IPS-NIHi11 (cell line): ENCODE measurements around the gene WDFY4.

Source experiments
- DNase-seq: peaks from one replicate; pipeline ENCODE4 v3.0.0; 2012; ENCODE audit warnings: mixed read lengths, low spot score

The WDFY4 gene

DNA sequence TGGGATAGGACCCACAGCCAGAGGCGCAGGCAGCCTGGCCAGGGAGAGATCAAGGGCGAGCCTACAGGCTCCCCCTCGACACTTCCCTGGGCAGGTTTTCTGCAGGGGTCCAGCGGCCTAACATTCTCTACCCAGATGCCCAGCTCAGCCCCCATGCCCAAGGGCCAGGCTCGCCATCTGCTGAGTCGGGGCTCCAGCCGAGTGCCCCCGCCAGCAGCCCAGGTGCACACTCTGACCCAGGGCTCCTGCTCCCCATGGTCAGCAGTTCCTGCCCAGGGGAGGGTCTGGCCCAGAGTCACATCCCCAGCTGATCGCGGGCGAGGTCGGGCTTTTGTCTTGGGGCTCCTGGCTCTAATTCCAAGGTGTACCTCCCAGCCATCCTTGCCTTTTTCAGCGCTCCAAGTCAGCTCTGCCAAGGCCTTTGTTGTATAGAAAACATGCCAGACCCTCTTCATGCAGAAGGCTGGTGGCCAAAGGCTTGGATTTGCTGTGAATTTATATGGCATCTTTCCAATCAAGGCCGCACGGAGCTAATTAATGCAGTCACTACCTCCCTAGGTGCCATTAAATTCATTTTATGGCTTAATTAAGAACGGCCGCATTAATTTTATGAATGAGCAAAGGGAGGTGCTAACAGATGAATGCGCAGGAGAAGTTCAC lies 134.3 kb downstream of the WDFY4 start:
- no peak for DNase-seq

DNA sequence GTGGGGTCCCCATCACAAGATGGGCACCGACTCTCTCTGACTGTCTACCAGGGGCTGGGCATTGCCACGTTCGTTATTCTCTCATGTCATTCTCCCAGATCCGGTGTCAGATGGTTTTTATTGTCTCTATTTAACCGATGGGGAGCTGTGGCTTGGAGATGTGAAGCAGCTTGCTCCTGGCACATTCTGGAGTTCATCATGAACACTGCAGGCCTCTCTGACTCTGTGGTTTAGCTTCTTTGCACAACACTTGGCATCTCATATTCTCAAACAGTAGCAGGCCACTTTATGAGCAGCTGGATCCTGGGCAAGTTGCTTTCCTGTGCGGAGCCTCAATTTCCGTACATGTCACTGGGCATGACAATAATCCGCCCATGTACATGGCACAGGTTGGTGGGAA lies 135.1 kb downstream of the WDFY4 start:
- no peak for DNase-seq

DNA sequence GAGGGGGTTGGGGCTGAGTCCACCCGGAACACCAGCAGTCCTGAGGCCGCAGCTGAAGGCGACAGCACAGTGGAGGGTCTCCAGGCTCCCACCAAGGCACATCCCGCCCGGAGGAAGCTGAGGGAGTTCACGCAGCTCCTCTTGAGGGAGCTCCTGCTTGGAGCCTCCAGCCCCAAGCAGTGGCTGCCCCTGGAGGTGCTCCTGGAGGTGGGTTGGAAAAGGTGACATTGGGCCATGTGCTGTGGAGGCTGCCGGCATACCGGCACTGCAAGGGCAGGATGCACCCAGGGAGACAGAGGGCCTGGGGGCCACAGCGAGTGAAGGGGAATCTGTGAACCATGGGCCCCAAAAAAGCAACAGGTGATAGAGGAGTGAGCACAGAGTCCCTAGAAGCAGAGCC lies 135.6 kb downstream of the WDFY4 start:
- DNase-seq, result no peak

DNA sequence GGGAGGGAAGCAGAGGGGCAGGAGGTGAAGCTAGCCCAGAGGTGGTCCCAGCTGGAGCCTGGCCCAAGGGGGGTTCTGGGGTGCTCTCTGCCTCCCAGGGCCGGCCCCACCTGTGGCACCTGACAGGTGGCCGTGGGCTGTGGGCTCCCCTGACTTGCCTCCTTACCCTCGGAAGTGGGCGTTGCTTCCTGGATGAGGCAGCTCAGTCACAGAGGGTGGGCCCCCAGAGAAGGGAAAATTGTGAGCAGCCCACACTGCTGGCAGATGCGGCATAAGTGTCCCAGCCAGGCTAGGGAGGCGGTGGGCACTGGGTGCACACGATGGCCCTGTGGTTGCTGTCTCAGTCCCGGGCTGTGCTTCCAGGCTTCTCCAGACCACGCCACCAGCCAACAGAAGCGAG lies 136.0 kb downstream of the WDFY4 start:
- no peak for DNase-seq

DNA sequence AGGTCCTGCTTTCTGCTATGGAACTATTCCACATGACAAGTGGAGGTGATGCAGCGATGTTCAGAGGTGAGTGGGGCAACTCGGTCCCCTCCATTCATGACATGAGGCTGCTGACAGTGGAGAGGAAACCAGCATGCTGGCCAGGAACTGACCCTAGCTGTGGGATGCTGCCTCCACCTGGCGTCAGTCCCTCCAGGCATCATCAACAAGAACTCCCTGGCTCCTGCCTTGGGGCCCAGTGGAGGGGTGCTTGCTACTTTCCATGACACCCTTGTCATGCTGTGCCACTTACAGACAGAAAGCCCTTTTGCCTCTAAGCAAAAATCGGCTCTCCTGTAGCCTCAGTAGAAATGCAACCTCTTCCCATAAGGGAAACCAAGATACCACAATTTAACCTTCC lies 136.4 kb downstream of the WDFY4 start:
- no peak for DNase-seq

- DNase-seq, result no peak
These were observed 137.0 kb downstream of the WDFY4 start for GRCh38 chr10:48821692-48822091.

DNA sequence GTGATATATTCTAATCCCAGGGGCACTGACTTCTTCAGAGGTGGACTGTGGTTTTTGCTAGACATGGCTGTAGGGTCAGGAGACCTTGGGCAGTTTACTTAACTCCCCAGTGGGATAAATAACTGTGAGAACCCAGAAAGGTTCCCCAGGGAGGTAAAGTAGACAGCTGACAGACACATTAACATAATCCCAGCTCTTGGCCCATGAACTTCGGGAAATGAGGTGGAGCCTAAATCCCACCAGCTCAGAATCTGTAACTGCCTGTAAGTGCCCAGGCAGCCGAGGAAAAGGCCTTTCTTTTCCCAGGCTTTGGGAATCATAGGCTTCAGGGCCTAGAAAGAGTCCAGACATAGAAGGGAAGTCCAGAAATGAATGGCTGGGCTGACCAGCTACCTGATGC lies 149.0 kb downstream of the WDFY4 start:
- DNase-seq, result no peak

GRCh38 chr10:48834189-48834965 lies 149.7 kb downstream of the WDFY4 start:
- no peak for DNase-seq

DNA sequence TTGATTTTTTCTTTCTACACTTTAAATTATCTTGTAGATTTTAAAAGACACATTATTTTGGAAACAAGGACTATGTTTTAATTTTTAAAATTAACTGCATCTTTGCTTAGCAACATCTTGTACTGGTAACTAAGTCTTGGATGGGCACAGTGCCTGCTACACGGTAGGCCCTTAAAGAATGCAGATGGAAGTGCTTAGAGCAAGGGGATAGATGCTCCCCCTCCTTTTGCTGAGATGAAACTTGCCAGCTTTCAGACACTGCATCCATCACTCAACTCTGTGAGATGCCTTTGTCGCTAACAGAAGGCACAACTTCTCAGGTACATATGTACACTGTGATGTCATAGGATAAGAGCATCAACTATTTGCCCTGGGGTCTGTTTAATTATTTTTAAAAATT lies 151.1 kb downstream of the WDFY4 start:
- DNase-seq, result no peak

DNA sequence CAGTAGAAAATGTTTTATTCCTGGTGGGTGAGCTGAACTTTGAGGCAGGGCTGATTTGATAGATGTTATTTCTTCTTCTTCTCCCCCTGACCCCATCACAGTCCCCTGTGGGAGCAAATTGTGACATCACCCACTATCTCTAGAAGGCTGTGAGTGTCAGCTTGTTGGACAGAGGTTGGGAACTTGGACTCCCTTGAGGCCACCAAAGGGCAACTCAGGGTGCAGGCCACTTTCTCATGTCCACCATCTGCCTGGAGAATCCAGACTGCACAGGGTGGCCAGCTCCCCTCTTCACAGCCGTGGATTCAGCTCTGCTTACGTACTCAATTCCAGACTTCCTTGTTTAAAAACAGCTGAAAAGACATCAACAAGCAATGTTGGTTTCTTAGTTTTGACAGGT lies 151.9 kb downstream of the WDFY4 start:
- DNase-seq, result no peak

GRCh38 chr10:48838834-48839233 lies 154.2 kb downstream of the WDFY4 start:
- no peak for DNase-seq

- DNase-seq, result no peak
These were observed 155.4 kb downstream of the WDFY4 start for GRCh38 chr10:48839809-48840679.

- DNase-seq, result no peak
These were observed 157.6 kb downstream of the WDFY4 start for GRCh38 chr10:48842231-48842630.

DNA sequence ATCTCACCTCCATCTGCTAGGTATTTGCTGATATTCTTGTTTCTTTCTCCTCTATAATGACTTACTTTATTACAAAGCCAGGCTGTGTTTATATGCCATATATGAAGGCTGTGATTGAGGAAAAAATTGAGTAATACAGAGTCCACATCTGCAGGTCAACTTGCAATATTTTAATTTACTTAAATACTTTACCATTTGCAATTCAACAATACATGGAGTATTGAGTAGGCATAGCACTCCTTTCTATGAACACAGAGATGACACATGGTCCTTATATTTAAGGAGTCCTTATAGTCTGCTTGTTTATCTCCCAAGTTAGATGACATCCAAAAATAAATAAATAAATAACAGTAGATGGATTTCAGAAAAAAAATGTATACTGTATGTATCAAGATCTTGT lies 158.5 kb downstream of the WDFY4 start:
- no peak for DNase-seq

GRCh38 chr10:48844616-48845015 lies 159.9 kb downstream of the WDFY4 start:
- DNase-seq, result no peak

DNA sequence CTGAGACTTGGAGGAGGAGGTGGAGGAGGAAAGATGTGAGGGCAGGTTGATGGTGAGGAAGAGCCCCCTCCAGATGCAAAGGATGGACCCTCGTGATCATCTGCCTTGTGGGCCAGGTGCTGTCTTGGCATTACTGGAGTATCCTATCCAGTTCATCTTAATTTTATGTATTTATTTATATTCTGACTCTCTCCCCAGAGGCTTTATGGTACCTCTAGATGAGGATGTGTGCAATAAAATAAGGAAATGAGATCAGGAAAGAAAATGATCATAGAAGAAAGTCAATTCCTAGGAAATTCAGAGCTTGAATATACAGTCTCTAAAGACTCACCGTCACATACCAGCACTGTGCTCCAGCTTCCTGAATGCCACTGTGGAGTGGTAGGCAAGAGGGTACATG lies 160.8 kb downstream of the WDFY4 start:
- no peak for DNase-seq

GRCh38 chr10:48847691-48848090 lies 163.0 kb downstream of the WDFY4 start:
- no peak for DNase-seq

DNA sequence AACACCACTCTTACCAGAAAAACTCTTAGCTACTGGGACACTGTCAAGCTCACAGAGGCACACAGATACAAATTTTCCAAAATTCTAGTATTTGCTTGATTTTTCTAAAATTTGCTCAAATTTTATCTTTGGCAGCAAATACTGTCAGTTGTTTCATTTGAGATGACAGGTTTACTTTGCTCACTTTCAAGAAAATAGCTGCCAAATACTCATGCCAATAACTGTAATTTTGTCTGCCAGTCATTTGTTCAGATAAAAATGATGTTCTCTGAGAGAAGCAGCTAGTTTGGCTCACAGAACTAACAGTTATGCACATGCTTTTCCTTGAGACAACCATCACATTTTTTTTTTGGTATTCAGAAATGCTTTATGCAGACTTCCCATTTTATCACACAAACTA lies 172.2 kb downstream of the WDFY4 start:
- no peak for DNase-seq

DNA sequence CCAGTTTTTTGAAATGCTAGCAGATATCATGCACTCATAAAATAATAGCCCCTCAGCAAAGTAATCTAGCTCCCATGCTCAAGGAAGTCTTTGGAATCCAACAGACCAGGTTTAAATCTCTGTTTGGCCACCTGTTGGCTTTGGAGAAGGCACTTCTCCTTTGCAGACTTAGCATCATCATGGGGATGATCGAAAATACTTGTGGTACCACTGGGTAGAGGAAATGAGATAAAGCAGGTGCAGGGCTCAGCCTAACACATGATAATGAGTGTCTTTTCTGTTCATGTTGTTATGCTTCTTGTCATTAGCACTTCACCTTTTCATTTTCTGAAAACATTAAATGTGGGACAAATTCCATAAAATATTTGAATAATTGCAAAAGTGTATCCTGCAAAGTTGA lies 187.6 kb downstream of the WDFY4 start:
- DNase-seq, result no peak

DNA sequence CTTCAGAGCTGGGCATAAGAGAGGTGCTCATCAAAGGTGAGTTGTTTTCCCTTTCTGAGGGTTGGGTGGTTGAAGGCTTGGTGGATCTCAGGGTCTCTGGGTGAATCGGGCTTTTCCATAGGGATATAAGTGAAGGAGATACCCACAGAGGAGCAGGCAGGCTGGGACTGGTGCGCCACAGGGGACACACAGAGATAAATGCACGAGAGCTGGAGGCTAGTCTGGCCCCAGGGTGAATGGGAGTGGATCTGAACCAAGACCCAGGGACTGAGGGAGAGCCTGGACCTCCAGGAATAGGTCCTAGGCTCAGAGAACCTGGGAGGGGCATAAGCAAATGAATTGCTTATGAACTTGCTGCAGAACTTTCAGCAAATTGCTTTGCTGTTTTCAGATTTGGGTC lies 193.4 kb downstream of the WDFY4 start:
- DNase-seq, result no peak

DNA sequence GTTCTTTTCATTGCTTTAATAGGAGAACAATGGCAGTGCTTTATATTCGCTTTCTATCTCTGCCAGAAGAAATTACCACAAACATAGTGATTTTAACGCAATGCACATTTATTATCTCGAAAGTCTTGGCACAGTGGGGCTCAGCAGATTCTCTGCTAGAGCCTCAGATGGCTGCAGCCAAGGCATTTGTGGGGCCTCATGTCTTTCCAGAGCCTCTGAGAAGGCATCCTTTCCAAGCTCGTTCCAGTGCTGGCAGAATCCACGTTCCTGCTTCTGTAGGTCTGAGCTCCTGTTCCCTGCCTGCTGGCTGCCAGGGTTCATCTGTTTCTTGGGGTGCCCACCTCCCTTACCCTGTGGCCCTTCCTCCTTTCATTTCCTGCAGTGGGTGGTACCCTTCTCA lies 194.8 kb downstream of the WDFY4 start:
- no peak for DNase-seq

GRCh38 chr10:48880016-48880705 lies 195.5 kb downstream of the WDFY4 start:
- DNase-seq, result peak; percentile 63
